HG02642 (cell line): ENCODE measurements around the gene HPSE.
"Not testable (repeated sequence)": the region's sequence is repeated elsewhere in the genome, so short reads cannot be mapped to it uniquely, and the experiment has no call there.

ENCODE experiments used
- ATAC-seq: cut with Tn5 transposase; IDR thresholded peaks from one replicate; pipeline ENCODE4 v1.9.1; 2021; ENCODE audit warnings: mild to moderate bottlenecking; ENCODE audit not compliant: unreplicated experiment, poor library complexity

The HPSE gene

GRCh38 chr4:83339573-83339972 is 4.9 kb upstream of the HPSE start:
- ATAC-seq: no peak

DNA sequence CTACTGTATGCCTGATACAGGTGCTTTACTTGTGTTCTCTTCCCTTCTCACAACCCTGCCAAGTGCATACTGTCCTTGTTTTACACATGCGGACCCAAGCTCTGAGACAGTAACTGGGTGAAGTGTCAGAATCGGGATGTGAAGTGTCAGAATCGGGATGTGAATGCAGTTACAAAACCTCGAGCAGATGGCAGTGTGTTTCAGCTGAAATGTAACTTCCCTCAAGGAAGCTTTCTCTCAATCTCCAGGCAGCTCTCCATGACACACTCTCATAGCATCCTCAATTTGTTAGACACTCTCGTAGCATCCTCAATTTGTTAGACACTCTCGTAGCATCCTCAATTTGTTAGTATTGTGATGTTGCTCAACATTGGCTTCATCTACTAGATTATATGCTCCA is 1.1 kb upstream of the HPSE start:
- ATAC-seq: no peak

- ATAC-seq: no peak
These were observed 2.7 kb downstream of the HPSE start for GRCh38 chr4:83331956-83332355.

- no peak for ATAC-seq
These were observed 5.0 kb downstream of the HPSE start for GRCh38 chr4:83329521-83330110.

DNA sequence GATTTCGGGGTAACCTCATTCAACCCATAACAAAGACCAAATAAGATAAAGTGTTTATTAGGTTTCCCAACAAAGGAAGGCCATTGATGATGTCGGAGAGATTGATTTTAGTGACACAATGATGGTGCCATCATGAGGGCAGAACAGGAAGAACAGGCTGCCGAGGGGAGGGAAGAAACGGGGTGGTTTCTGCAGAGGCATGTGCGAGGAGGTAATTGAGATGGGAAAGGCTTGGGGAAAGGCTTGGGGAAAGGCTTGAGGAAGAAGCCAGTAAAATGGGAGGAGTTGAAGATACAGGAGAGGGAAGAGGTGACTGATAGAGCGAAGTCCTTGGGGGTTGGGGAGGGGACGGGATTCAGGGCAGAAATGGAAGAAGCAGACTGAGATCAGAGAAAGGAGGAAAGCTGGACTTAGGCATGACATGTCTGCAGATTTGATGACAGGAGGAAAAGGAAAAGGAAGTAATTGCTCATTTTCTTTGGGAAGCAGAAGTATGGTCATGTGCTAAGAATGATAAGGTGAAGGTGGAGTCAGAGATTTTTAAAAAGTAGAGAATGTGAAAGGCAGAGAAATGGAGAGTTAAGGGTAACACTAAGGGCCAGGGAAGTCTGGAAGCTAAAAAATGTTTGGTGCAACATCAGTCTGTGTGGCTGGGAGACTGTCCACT is 6.0 kb downstream of the HPSE start:
- no peak for ATAC-seq

DNA sequence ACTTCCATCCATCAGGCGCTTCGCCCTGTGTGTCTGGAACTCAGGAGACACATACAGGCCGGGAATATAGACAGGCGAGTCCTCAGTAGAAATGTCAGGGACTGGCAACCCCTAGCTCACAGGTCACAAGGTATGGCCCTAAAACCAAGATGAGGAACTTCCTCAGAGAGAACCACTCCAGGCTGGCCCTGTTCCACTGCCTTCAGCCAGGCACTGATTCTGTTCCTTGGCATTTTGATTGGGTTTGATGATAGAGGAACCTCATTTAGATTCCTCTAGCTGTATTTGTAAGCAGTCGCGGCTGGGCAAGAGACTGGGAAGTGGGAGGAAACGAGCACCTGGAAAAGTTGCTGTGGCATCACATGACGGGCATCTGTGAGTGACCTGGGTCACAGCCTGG is 8.1 kb downstream of the HPSE start:
- ATAC-seq: no peak

GRCh38 chr4:83325306-83325705 is 9.3 kb downstream of the HPSE start:
- not testable (repeated sequence) for ATAC-seq

DNA sequence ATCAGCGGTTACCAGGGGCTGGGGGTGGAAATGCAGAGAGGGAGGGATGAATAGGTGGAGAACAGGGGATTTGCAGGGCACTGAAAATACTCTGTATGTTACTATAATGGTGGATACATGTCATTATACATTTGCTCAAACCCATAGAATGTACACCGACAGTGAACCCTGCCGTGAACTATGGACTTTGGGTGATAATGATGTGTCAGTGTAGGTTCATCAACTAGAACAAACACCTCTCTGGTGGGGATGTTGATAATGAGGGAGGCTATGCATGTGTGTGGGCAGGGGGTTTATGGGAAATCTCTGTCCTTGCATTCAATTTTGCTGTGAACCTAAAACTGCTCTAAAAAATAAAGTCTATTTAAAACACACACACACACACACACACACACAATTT is 11.5 kb downstream of the HPSE start:
- no peak for ATAC-seq

- ATAC-seq: no peak
These were observed 14.1 kb downstream of the HPSE start for GRCh38 chr4:83320548-83320947.

DNA sequence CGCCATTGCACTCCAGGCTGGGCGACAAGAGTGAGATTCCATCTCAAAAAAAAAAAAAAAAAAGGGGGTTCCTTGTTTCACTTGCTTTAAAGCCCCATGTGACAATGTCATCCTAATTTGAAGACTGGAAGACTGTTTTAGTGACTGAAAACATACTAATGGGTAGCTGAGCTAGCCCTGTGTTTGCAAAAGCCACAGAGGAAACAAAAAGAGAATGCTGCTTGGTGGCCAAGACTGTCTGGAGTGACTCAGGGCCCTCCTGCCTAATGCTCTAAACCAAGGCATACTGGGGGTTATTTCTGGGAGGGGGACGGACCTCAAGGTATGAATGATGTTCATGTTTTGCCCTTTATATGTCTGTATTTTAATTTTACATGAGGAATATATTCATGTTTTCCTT is 16.0 kb downstream of the HPSE start:
- no peak for ATAC-seq

DNA sequence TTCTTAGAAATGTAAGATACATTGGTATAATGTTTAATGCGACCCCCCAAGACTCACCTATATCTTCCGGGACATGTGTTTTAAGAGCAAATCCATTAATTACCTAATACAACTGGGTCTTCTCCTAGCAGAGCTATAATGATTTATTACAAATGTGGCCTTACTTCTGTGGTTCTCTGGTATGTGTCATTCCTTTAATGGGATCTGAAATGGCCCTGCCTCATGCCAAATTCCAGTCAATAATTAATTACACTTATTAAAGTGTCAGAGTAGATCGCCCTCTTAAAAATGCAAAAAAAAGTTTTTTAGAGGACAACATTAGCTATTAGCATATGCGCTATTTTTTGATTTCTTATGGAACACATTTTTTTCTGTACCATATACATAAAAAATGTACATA is 17.0 kb downstream of the HPSE start:
- no peak for ATAC-seq

DNA sequence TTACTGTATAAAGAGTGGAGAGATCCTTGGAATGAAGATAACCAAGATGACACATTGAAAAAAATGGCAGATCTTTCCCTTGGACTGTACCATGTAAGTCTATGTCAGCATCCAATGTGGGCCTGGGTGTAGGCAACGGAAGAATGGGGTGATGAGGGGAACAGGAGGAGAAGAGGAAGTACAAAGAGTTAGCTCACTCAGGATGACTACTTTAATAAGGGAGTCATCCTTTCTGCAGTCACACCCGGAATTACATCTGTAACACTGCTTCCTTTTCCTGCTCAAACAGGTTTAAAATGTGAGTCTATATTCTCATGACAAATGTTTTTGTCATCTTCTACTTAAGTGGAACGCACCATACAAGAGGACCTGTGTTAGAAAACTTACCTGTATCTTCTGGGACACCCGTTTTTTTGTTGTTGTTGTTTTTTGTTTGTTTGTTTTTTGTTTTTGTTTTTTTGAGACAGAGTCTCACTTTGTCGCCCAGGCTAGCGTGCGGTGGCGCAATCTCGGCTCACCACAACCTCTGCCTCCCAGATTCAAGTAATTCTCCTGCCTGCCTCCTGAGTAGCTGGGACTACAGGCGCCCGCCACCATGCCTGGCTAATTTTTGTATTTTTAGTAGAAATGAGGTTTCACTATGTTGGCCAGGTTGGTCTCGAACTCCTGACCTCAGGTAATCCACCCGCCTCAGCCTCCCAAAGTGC is 18.0 kb downstream of the HPSE start:
- no peak for ATAC-seq

- no peak for ATAC-seq
These were observed 19.2 kb downstream of the HPSE start for GRCh38 chr4:83315341-83315870.

GRCh38 chr4:83308672-83309071 is 26.0 kb downstream of the HPSE start:
- ATAC-seq: no peak

GRCh38 chr4:83307920-83308319 is 26.7 kb downstream of the HPSE start:
- no peak for ATAC-seq

GRCh38 chr4:83305187-83305586 is 29.5 kb downstream of the HPSE start:
- ATAC-seq: no peak

- no peak for ATAC-seq
These were observed 36.9 kb downstream of the HPSE start for GRCh38 chr4:83297548-83298260.

DNA sequence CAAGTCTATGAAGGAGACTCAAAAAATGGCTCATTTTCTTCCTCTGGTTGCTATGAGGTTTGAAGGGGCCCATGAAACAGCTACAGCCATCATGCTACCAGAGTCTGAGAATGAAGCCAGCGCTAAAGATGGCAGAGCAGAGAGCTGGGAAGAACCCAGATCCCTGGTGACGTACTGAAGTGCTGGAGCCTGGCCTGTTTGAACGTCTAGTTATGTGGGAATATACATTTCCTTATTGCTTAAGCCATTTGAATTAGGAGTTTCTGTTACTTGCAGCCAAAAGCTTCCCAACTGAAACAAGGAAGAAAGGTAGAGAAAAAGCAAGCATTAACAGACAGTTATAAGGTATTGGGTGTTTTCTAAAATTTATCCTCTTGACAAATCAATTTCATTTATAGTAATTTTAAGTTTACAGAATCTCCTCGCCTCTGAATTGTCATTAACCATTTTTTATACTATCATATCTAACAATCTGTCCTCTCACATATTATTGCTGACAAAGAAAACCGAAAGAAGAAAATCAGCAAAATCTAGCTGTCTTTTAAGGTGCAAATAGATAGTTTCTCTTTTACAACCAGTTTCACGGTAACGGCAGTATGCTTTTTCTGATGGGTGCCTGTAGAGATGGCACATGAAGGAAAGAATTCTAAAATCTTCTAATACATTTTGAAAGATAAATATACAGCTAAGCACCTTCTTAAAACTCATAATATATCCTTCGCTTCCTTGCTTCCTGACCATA is 41.2 kb downstream of the HPSE start:
- ATAC-seq: no peak

GRCh38 chr4:83290059-83290774 is 44.4 kb downstream of the HPSE start:
- not testable (repeated sequence) for ATAC-seq

- ATAC-seq: not testable (repeated sequence)
These were observed 46.3 kb downstream of the HPSE start for GRCh38 chr4:83288381-83288780.
